ACC112 (cell line): Measurements from ENCODE around the gene SPATS2L.

Experiments
- H2AFZ ChIP-seq: fragments of 200-600 bp; sonication (generic); one replicate; pipeline ENCODE4 v1.6.0; 2017; ENCODE audit warnings: antibody characterized with exemption, low read length; ENCODE audit not compliant: unreplicated experiment
- H3K27ac ChIP-seq: fragments of 200-600 bp; sonication (generic); 2 replicates; pipeline ENCODE4 v1.5.1; 2014; ENCODE audit warnings: low read depth, mild to moderate bottlenecking, antibody characterized with exemption, low read length, moderate library complexity
- H3K27me3 ChIP-seq: fragments of 200-600 bp; sonication (generic); 2 replicates; pipeline ENCODE4 v1.6.1; 2014; ENCODE audit warnings: mild to moderate bottlenecking, antibody characterized with exemption, low read length, moderate library complexity, mixed read lengths; ENCODE audit not compliant: insufficient read depth
- H3K36me3 ChIP-seq: fragments of 200-600 bp; sonication (generic); 2 replicates; pipeline ENCODE4 v1.6.1; 2016; ENCODE audit warnings: mild to moderate bottlenecking, antibody characterized with exemption, low read length, moderate library complexity, mixed read lengths; ENCODE audit not compliant: insufficient read depth
- H3K4me1 ChIP-seq: fragments of 200-600 bp; sonication (generic); one replicate; pipeline ENCODE4 v1.6.1; 2016; ENCODE audit warnings: low read length, mixed read lengths; ENCODE audit not compliant: insufficient read depth, unreplicated experiment, control insufficient read depth
- H3K4me3 ChIP-seq: fragments of 200-600 bp; sonication (generic); 2 replicates; pipeline ENCODE4 v1.5.1; 2014; ENCODE audit warnings: mild to moderate bottlenecking, low read depth, low read length
- H3K79me2 ChIP-seq: fragments of 200-600 bp; sonication (generic); one replicate; pipeline ENCODE4 v1.6.0; 2016; ENCODE audit warnings: low read length; ENCODE audit not compliant: control insufficient read depth, unreplicated experiment, insufficient read depth

SPATS2L gene

GRCh38 chr2:200297100-200297499, 9.4 kb upstream of the SPATS2L start:
- H3K79me2 ChIP-seq, result no peaks in the 10 kb centered on the region
- H3K27ac ChIP-seq, result no peak overlapping the region
- H3K27me3 ChIP-seq, result no peaks in the 10 kb centered on the region
- H3K4me3 ChIP-seq, result no peak overlapping the region
- H3K4me1 ChIP-seq, result peaks cover 19% of the 10 kb centered on the region
- H2AFZ ChIP-seq, result no peak overlapping the region
- H3K36me3 ChIP-seq, result no peaks in the 10 kb centered on the region

GRCh38 chr2:200297989-200298388, 8.5 kb upstream of the SPATS2L start:
- Histone ChIP-seq H3K36me3 (no peaks in the 10 kb centered on the region), H3K27ac (no peak overlapping the region), H3K4me1 (peaks cover 28% of the 10 kb centered on the region), H3K27me3 (no peaks in the 10 kb centered on the region), H3K79me2 (no peaks in the 10 kb centered on the region), H3K4me3 (no peak overlapping the region), H2AFZ (no peak overlapping the region)

- Histone ChIP-seq H3K27ac (no peak overlapping the region), H3K36me3 (no peaks in the 10 kb centered on the region), H2AFZ (no peak overlapping the region), H3K4me1 (peaks cover 28% of the 10 kb centered on the region), H3K4me3 (no peak overlapping the region), H3K79me2 (no peaks in the 10 kb centered on the region), H3K27me3 (no peaks in the 10 kb centered on the region)
Measured at GRCh38 chr2:200298816-200299215, 7.7 kb upstream of the SPATS2L start.

GRCh38 chr2:200300065-200300464, 6.4 kb upstream of the SPATS2L start:
- Histone ChIP-seq H2AFZ (no peak overlapping the region), H3K79me2 (no peaks in the 10 kb centered on the region), H3K27ac (peak overlapping the region; percentile 40), H3K27me3 (no peaks in the 10 kb centered on the region), H3K36me3 (no peaks in the 10 kb centered on the region), H3K4me1 (peaks cover 30% of the 10 kb centered on the region), H3K4me3 (no peak overlapping the region)

- H3K27ac ChIP-seq, result peak overlapping the region; percentile 40
- peak overlapping the region; percentile 48 for H2AFZ ChIP-seq
- H3K36me3 ChIP-seq, result no peaks in the 10 kb centered on the region
- peaks cover 35% of the 10 kb centered on the region for H3K4me1 ChIP-seq
- peak overlapping the region; percentile 47; the same call in 1 of the 2 replicates for H3K4me3 ChIP-seq
- no peaks in the 10 kb centered on the region for H3K27me3 ChIP-seq
- no peaks in the 10 kb centered on the region for H3K79me2 ChIP-seq
Measured at GRCh38 chr2:200300638-200301314, 5.7 kb upstream of the SPATS2L start.

- Histone ChIP-seq H2AFZ (no peak overlapping the region), H3K27me3 (no peaks in the 10 kb centered on the region), H3K4me1 (peaks cover 35% of the 10 kb centered on the region), H3K79me2 (peaks cover 7% of the 10 kb centered on the region), H3K36me3 (no peaks in the 10 kb centered on the region), H3K27ac (peak overlapping the region; percentile 40; the same call in 1 of the 2 replicates), H3K4me3 (no peak overlapping the region)
Measured at GRCh38 chr2:200301953-200302858, 4.3 kb upstream of the SPATS2L start.

DNA sequence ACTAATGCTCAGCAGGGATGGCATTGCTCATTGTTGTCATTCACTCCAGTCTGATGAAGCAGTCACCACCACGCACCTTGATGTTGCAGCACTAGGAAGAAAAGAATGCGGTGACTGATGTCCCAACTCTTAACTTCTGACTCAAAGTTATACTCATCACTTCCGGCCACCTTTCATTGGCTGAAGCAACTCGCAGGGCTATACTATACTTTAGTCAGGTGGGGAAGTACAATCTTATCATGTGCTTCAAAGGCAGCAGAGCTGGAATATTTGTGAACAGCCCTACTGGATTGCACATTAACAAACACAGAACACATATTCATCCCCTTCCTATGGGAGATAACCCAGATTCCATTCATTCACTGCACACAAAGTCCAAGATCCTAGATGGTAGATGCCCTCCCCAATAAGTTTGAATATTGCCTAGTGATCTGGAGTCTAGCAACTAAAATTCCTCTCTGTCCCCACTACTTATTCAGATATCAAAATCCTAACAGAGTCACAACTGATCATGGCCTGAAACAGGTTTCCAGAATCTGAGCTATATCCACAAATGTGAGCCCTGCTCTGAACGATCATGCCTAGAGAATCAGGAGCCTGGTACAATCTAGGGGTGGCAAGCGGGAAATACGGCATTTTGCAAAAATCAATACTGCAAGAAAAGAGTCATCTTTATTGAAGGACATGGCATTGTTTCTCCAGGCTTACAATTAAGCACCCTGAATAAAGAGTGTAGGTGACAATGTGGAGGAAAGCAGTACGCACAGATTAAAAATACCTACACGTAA, 3.4 kb upstream of the SPATS2L start:
- H3K4me3 ChIP-seq, result no peak overlapping the region
- H3K4me1 ChIP-seq, result peaks cover 35% of the 10 kb centered on the region
- peaks cover 16% of the 10 kb centered on the region for H3K79me2 ChIP-seq
- no peak overlapping the region for H3K27ac ChIP-seq
- no peak overlapping the region for H2AFZ ChIP-seq
- no peaks in the 10 kb centered on the region for H3K36me3 ChIP-seq
- no peaks in the 10 kb centered on the region for H3K27me3 ChIP-seq

GRCh38 chr2:200305797-200306195, 697 bp upstream of the SPATS2L start:
- peaks cover 41% of the 10 kb centered on the region for H3K79me2 ChIP-seq
- peak overlapping the region; percentile 96 for H3K4me3 ChIP-seq
- H3K27ac ChIP-seq, result peak overlapping the region; percentile 73
- H3K27me3 ChIP-seq, result no peaks in the 10 kb centered on the region
- H2AFZ ChIP-seq, result peak overlapping the region; percentile 97
- peaks cover 47% of the 10 kb centered on the region for H3K4me1 ChIP-seq
- no peaks in the 10 kb centered on the region for H3K36me3 ChIP-seq

DNA sequence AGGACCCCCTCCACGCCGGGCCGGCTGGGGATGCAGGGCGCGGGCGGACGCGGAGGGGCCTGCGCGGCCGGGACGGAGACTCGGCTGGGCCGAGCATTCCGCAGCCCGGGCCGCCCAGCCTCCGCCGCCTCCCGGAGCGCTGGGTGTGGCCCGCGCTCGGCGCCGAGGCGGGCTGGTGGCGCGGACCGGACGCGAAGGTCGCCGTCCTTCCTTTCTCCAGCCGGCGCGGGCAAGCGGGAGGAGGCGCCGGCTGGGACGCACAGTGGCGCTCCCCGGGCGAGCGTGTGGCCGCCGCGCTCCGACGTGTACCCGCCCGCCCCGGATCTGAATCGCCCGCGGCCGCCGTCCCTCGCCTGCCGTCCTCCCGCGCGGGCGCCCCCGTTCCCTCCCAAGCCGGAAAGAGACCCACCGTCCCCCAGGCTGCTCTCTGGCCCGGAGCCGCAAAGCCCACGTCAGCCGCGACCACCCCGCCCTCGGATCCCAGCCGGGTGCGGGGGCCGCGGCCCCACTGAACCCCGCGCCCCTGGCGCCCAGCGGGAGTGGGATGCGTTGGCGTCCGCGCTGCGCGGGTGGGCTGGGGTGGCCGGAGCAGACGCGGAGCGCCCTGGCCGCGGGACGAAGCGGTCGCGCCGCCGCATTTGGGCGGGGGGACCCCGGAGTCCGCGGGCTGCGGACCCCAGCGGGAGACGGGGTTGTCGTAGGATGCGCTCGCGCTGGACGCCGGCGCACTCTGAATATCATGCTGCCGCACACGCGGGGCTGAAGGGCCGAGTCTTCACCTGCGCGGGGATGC, 634 bp downstream of the SPATS2L start:
- H3K27ac ChIP-seq, result peak overlapping the region; percentile 59
- H3K36me3 ChIP-seq, result no peaks in the 10 kb centered on the region
- H3K79me2 ChIP-seq, result peaks cover 55% of the 10 kb centered on the region
- no peaks in the 10 kb centered on the region for H3K27me3 ChIP-seq
- peaks cover 48% of the 10 kb centered on the region for H3K4me1 ChIP-seq
- peak overlapping the region; percentile 78 for H2AFZ ChIP-seq
- H3K4me3 ChIP-seq, result peak overlapping the region; percentile 96
